Trophoblast cell (in vitro differentiated cells and primary cell): ENCODE measurements around the gene NUB1.
A peak's percentile ranks its signal among the peaks of the same experiment; 100 is the strongest.

Source experiments
- DNase-seq, 2 donors: peaks; one replicate each; pipeline ENCODE4 v3.0.0-alpha.2; 2016
- H2AFZ ChIP-seq: 2 replicates; pipeline ENCODE4 v1.6.1; 2013; ENCODE audit warnings: low read length, moderate library complexity, mild to moderate bottlenecking; ENCODE audit not compliant: insufficient read depth, poor library complexity
- H2AK5ac ChIP-seq: 2 replicates; pipeline ENCODE4 v1.6.1; 2013; ENCODE audit warnings: mild to moderate bottlenecking, low read length
- H2BK120ac ChIP-seq: 2 replicates; pipeline ENCODE4 v1.6.1; 2013; ENCODE audit warnings: low read length, mild to moderate bottlenecking, moderate library complexity; ENCODE audit not compliant: insufficient read depth, poor library complexity
- H2BK12ac ChIP-seq: 2 replicates; pipeline ENCODE4 v1.6.1; 2013; ENCODE audit warnings: mild to moderate bottlenecking, low read length, moderate library complexity
- H2BK5ac ChIP-seq: 2 replicates; pipeline ENCODE4 v1.6.1; 2013; ENCODE audit warnings: low read length, low read depth, moderate library complexity, mild to moderate bottlenecking; ENCODE audit not compliant: poor library complexity
- H3K14ac ChIP-seq: 2 replicates; pipeline ENCODE4 v1.6.1; 2013; ENCODE audit warnings: mild to moderate bottlenecking, low read length
- H3K18ac ChIP-seq: 2 replicates; pipeline ENCODE4 v1.6.1; 2013; ENCODE audit warnings: mild to moderate bottlenecking, low read length
- H3K23ac ChIP-seq: 2 replicates; pipeline ENCODE4 v1.6.1; 2013; ENCODE audit warnings: low read length
- H3K27ac ChIP-seq: 2 replicates; pipeline ENCODE4 v1.5.1; 2013; ENCODE audit warnings: low read depth, mild to moderate bottlenecking, inconsistent platforms, low read length, moderate library complexity
- H3K27me3 ChIP-seq: 2 replicates; pipeline ENCODE4 v1.6.1; 2013; ENCODE audit warnings: inconsistent platforms, mild to moderate bottlenecking, low read length, moderate library complexity; ENCODE audit not compliant: insufficient read depth
- H3K36me3 ChIP-seq, 2 experiments: 1 replicate in 1 of 2; 2 replicates in 1 of 2; pipeline ENCODE4 v1.6.1; 2013; ENCODE audit warnings: low read length in 2 of 2, mild to moderate bottlenecking in 2 of 2, moderate library complexity in 1 of 2; ENCODE audit not compliant: insufficient read depth in 2 of 2, control insufficient read depth in 1 of 2
- H3K4ac ChIP-seq: 2 replicates; pipeline ENCODE4 v1.6.1; 2013; ENCODE audit warnings: low read depth, mild to moderate bottlenecking, low read length, moderate library complexity
- H3K4me1 ChIP-seq, 2 experiments: 1 replicate in 1 of 2; 2 replicates in 1 of 2; pipeline ENCODE4 v1.6.1; 2013; ENCODE audit warnings: low read length in 2 of 2, mild to moderate bottlenecking in 2 of 2, moderate library complexity in 1 of 2; ENCODE audit not compliant: insufficient read depth in 2 of 2, control insufficient read depth in 1 of 2
- H3K4me2 ChIP-seq: 2 replicates; pipeline ENCODE4 v1.6.1; 2013; ENCODE audit warnings: inconsistent platforms, mild to moderate bottlenecking, low read length, moderate library complexity
- H3K4me3 ChIP-seq: 2 replicates; pipeline ENCODE4 v1.5.1; 2013; ENCODE audit warnings: mild to moderate bottlenecking, low read depth, low read length, inconsistent platforms
- H3K79me1 ChIP-seq: one replicate; pipeline ENCODE4 v1.6.1; 2013; ENCODE audit warnings: low read length
- H3K79me2 ChIP-seq: 2 replicates; pipeline ENCODE4 v1.6.1; 2013; ENCODE audit warnings: low read length, mild to moderate bottlenecking; ENCODE audit not compliant: control insufficient read depth, insufficient read depth, poor library complexity
- H3K9ac ChIP-seq: 2 replicates; pipeline ENCODE4 v1.6.1; 2013; ENCODE audit warnings: mild to moderate bottlenecking, low read length
- H3K9me3 ChIP-seq: 2 replicates; pipeline ENCODE4 v1.6.1; 2013; ENCODE audit warnings: low read depth, mild to moderate bottlenecking, control low read depth, inconsistent platforms, low read length; ENCODE audit not compliant: insufficient read depth
- H4K12ac ChIP-seq: 2 replicates; pipeline ENCODE4 v1.6.1; 2013; ENCODE audit warnings: low read depth, mild to moderate bottlenecking, low read length, moderate library complexity
- H4K8ac ChIP-seq: 2 replicates; pipeline ENCODE4 v1.6.1; 2013; ENCODE audit warnings: low read depth, mild to moderate bottlenecking, low read length, moderate library complexity
- H4K91ac ChIP-seq: one replicate; pipeline ENCODE4 v1.6.1; 2013; ENCODE audit warnings: low read depth, mild to moderate bottlenecking, low read length, moderate library complexity
- WGBS: extraction: QIAGEN DNeasy Blood & Tissue Kit; methylation state at CpG from one replicate; pipeline ENCODE4 v1.1.7; 2013; ENCODE audit warnings: missing lambda C conversion rate; ENCODE audit not compliant: insufficient read length, insufficient coverage; ENCODE audit errors: extremely low coverage; 5-methylcytosine and 5-hydroxymethylcytosine counted together

NUB1 gene

GRCh38 chr7:151361193-151361959, 19.8 kb downstream of the NUB1 start:
- Histone ChIP-seq H3K23ac (no peak overlapping the region), H3K9me3 (peaks cover 1% of the 10 kb centered on the region), H3K4me2 (no peak overlapping the region), H3K14ac (no peak overlapping the region), H2BK5ac (no peak overlapping the region), H3K18ac (no peak overlapping the region), H3K27me3 (no peaks in the 10 kb centered on the region), H3K27ac (no peak overlapping the region), H2BK120ac (no peak overlapping the region), H3K79me1 (peaks cover 2% of the 10 kb centered on the region), H3K79me2 (no peaks in the 10 kb centered on the region), H4K12ac (no peak overlapping the region), H2BK12ac (no peak overlapping the region), H4K91ac (no peak overlapping the region), H3K4ac (no peak overlapping the region), H3K4me1 (peaks cover 0 to 3% of the 10 kb centered on the region in 2 experiments), H4K8ac (no peak overlapping the region), H3K4me3 (no peak overlapping the region), H3K9ac (no peak overlapping the region), H3K36me3 (peaks cover 10 to 24% of the 10 kb centered on the region in 2 experiments), H2AK5ac (no peak overlapping the region), H2AFZ (no peak overlapping the region)
- WGBS = no CpG with 5 or more reads among the region's 3 CpGs
- DNase-seq = no peak

- H2BK12ac ChIP-seq = no peak overlapping the region
- no peak overlapping the region for H3K9ac ChIP-seq
- H2AK5ac ChIP-seq = no peak overlapping the region
- no peak overlapping the region for H3K4me3 ChIP-seq
- peaks cover 0 to 3% of the 10 kb centered on the region in 2 experiments for H3K4me1 ChIP-seq
- no peak overlapping the region for H2AFZ ChIP-seq
- H3K79me2 ChIP-seq = no peaks in the 10 kb centered on the region
- no peak overlapping the region for H3K4ac ChIP-seq
- peaks cover 6 to 13% of the 10 kb centered on the region in 2 experiments for H3K36me3 ChIP-seq
- WGBS = no CpG with 5 or more reads among the region's 1 CpG
- H3K14ac ChIP-seq = no peak overlapping the region
- no peak overlapping the region for H2BK5ac ChIP-seq
- H4K8ac ChIP-seq = no peak overlapping the region
- H3K4me2 ChIP-seq = no peak overlapping the region
- H3K9me3 ChIP-seq = peaks cover 1% of the 10 kb centered on the region
- H4K91ac ChIP-seq = no peak overlapping the region
- no peak overlapping the region for H4K12ac ChIP-seq
- peaks cover 2% of the 10 kb centered on the region for H3K79me1 ChIP-seq
- no peak overlapping the region for H3K27ac ChIP-seq
- no peak overlapping the region for H3K23ac ChIP-seq
- no peaks in the 10 kb centered on the region for H3K27me3 ChIP-seq
- no peak overlapping the region for H3K18ac ChIP-seq
- no peak overlapping the region for H2BK120ac ChIP-seq
- DNase-seq = no peak
Observed at GRCh38 chr7:151363182-151363581, 21.6 kb downstream of the NUB1 start.

- H4K12ac ChIP-seq = no peak overlapping the region
Observed at GRCh38 chr7:151366166-151366879, 24.7 kb downstream of the NUB1 start.

GRCh38 chr7:151366880-151367222, 25.2 kb downstream of the NUB1 start:
- Histone ChIP-seq H3K4me1 (peaks cover 0 to 3% of the 10 kb centered on the region in 2 experiments), H2BK12ac (no peak overlapping the region), H3K79me1 (peaks cover 2% of the 10 kb centered on the region), H3K18ac (no peak overlapping the region), H3K4ac (no peak overlapping the region), H3K9me3 (peaks cover 1% of the 10 kb centered on the region), H4K91ac (no peak overlapping the region), H2BK5ac (no peak overlapping the region), H2BK120ac (no peak overlapping the region), H3K36me3 (peaks cover 7 to 10% of the 10 kb centered on the region in 2 experiments), H4K12ac (no peak overlapping the region), H3K14ac (no peak overlapping the region), H3K9ac (no peak overlapping the region), H2AK5ac (no peak overlapping the region), H4K8ac (no peak overlapping the region), H3K79me2 (no peaks in the 10 kb centered on the region), H3K4me3 (no peak overlapping the region), H2AFZ (no peak overlapping the region), H3K4me2 (no peak overlapping the region), H3K27ac (no peak overlapping the region), H3K23ac (no peak overlapping the region), H3K27me3 (no peaks in the 10 kb centered on the region)
- WGBS = no CpG with 5 or more reads among the region's 5 CpGs
- peak; percentile 78 to 89 for DNase-seq

More at GRCh38 chr7:151366166-151366879, 24.7 kb downstream of the NUB1 start:
- Histone ChIP-seq H2BK120ac (no peak overlapping the region), H3K4me2 (no peak overlapping the region), H2AK5ac (no peak overlapping the region), H2BK12ac (peak overlapping the region; percentile 60), H4K91ac (no peak overlapping the region), H3K23ac (no peak overlapping the region), H3K14ac (no peak overlapping the region), H3K4me3 (no peak overlapping the region), H3K27me3 (no peaks in the 10 kb centered on the region), H3K79me2 (no peaks in the 10 kb centered on the region), H3K27ac (no peak overlapping the region), H2AFZ (no peak overlapping the region), H3K18ac (no peak overlapping the region), H3K9me3 (peaks cover 1% of the 10 kb centered on the region), H2BK5ac (no peak overlapping the region), H4K8ac (no peak overlapping the region), H3K36me3 (peaks cover 7 to 10% of the 10 kb centered on the region in 2 experiments), H3K4me1 (peaks cover 0 to 3% of the 10 kb centered on the region in 2 experiments), H3K4ac (no peak overlapping the region), H3K79me1 (peaks cover 2% of the 10 kb centered on the region), H3K9ac (no peak overlapping the region)
- DNase-seq = peak; percentile 17 to 63
- no CpG with 5 or more reads among the region's 9 CpGs for WGBS
